SK-N-SH treated with all-trans-retinoic acid at 6 μM for 48 hours (cell line): ENCODE results near the gene HDAC8.

ENCODE experiments used
- ARNTL ChIP-seq: fragments of 450-650 bp; formaldehyde crosslinking; IDR thresholded peaks from 2 replicates; pipeline ENCODE4 v1.5.0; 2020; ENCODE audit warnings: low read depth, mild to moderate bottlenecking, moderate library complexity, borderline replicate concordance
- BACH2 ChIP-seq: fragments of 250-450 bp; sonication (Bioruptor Pico); IDR thresholded peaks from 2 replicates; pipeline ENCODE4 v1.9.0; 2021; ENCODE audit warnings: mild to moderate bottlenecking, borderline replicate concordance
- CREB5 ChIP-seq: fragments of 250-450 bp; sonication (Bioruptor Pico); IDR thresholded peaks from 2 replicates; pipeline ENCODE4 v1.5.1; 2020; ENCODE audit warnings: low read depth, mild to moderate bottlenecking, moderate library complexity
- ESRRG ChIP-seq: fragments of 250-450 bp; sonication (Bioruptor Pico); IDR thresholded peaks from 2 replicates; pipeline ENCODE4 v1.6.1; 2021; ENCODE audit warnings: mild to moderate bottlenecking
- GLIS3 ChIP-seq: fragments of 250-450 bp; sonication (Bioruptor Pico); IDR thresholded peaks from 2 replicates; pipeline ENCODE4 v1.5.0; 2020; ENCODE audit warnings: mild to moderate bottlenecking, moderate library complexity
- OSR1 ChIP-seq: fragments of 250-450 bp; sonication (Bioruptor Pico); IDR thresholded peaks from 2 replicates; pipeline ENCODE4 v1.8.0; 2022; ENCODE audit warnings: moderate library complexity, mild to moderate bottlenecking, inconsistent platforms
- PATZ1 ChIP-seq: fragments of 250-450 bp; sonication (Bioruptor Pico); IDR thresholded peaks from 2 replicates; pipeline ENCODE4 v1.8.0; 2020; ENCODE audit warnings: mild to moderate bottlenecking, moderate library complexity, borderline replicate concordance
- RARB ChIP-seq: fragments of 250-450 bp; sonication (Bioruptor Pico); IDR thresholded peaks from 2 replicates; pipeline ENCODE4 v1.8.0; 2021; ENCODE audit warnings: mild to moderate bottlenecking, moderate library complexity
- SNAI2 ChIP-seq: fragments of 250-450 bp; sonication (Bioruptor Pico); IDR thresholded peaks from 2 replicates; pipeline ENCODE4 v1.5.0; 2020; ENCODE audit warnings: mild to moderate bottlenecking, moderate library complexity
- TOX ChIP-seq: fragments of 250-450 bp; sonication (Bioruptor Pico); IDR thresholded peaks from 2 replicates; pipeline ENCODE4 v1.8.0; 2021; ENCODE audit warnings: mild to moderate bottlenecking, moderate library complexity, borderline replicate concordance
- TSHZ2 ChIP-seq: fragments of 250-450 bp; sonication (Bioruptor Pico); IDR thresholded peaks from 2 replicates; pipeline ENCODE4 v1.5.0; 2020; ENCODE audit warnings: mild to moderate bottlenecking, moderate library complexity
- ZC3H10 ChIP-seq: fragments of 250-450 bp; sonication (Bioruptor Pico); IDR thresholded peaks from 2 replicates; pipeline ENCODE4 v1.5.1; 2021; ENCODE audit warnings: mild to moderate bottlenecking, moderate library complexity
- ZNF565 ChIP-seq: fragments of 450-650 bp; formaldehyde crosslinking; conservative IDR thresholded peaks from 2 replicates; pipeline ENCODE4 v1.5.0; 2020; ENCODE audit warnings: low read depth, mild to moderate bottlenecking, moderate library complexity
- ZNF8 ChIP-seq: fragments of 450-650 bp; formaldehyde crosslinking; IDR thresholded peaks from 2 replicates; pipeline ENCODE4 v1.5.0; 2020; ENCODE audit warnings: mild to moderate bottlenecking, moderate library complexity

- TF ChIP-seq RARB (CRISPR knock-in tag) (no peak), ARNTL (no peak), PATZ1 (CRISPR knock-in tag) (no peak), ZNF8 (no peak), SNAI2 (no peak), ZC3H10 (CRISPR knock-in tag) (no peak), BACH2 (CRISPR knock-in tag) (no peak), OSR1 (CRISPR knock-in tag) (no peak), ESRRG (CRISPR knock-in tag) (no peak), TOX (CRISPR knock-in tag) (no peak), TSHZ2 (no peak), CREB5 (CRISPR knock-in tag) (no peak), ZNF565 (CRISPR knock-in tag) (no peak), GLIS3 (CRISPR knock-in tag) (no peak)
Measured at GRCh38 chrX:72295745-72296144, 276.9 kb downstream of the HDAC8 start.
